HepG2 (cell line): Measurements from ENCODE around the gene MRPS31. TPM values are rescaled to one million over a fixed set of nuclear protein-coding genes. Genes with fewer than 3 reads are reported as not detected.

Experiments used
- ARID5B ChIP-seq: IDR thresholded peaks from 2 replicates; pipeline ENCODE4 v1.4.0; 2020; ENCODE audit warnings: mild to moderate bottlenecking, missing genetic modification reagents
- HCFC1 ChIP-seq: fragments of 150-350 bp; IDR thresholded peaks from 2 replicates; pipeline ENCODE4 v1.6.1; 2014; ENCODE audit warnings: low read depth, low read length
- HDAC1 ChIP-seq: sonication (generic); formaldehyde crosslinking; IDR thresholded peaks from 2 replicates; pipeline ENCODE4 v1.5.1; 2020; ENCODE audit warnings: mild to moderate bottlenecking, missing genetic modification reagents
- HHEX ChIP-seq: IDR thresholded peaks from 2 replicates; pipeline ENCODE4 v1.6.1; 2016; ENCODE audit warnings: control low read depth
- IKZF5 ChIP-seq: IDR thresholded peaks from 2 replicates; pipeline ENCODE4 v1.6.1; 2018; ENCODE audit warnings: missing genetic modification reagents, mild to moderate bottlenecking, missing compliant biosample characterization
- ISL2 ChIP-seq: sonication (generic); formaldehyde crosslinking; IDR thresholded peaks from 2 replicates; pipeline ENCODE4 v1.5.0; 2020; ENCODE audit warnings: missing genetic modification reagents
- ZBTB43 ChIP-seq: sonication (generic); formaldehyde crosslinking; conservative IDR thresholded peaks from 2 replicates; pipeline ENCODE4 v1.4.0; 2020; ENCODE audit warnings: missing genetic modification reagents
- ZNF280D ChIP-seq: sonication (generic); formaldehyde crosslinking; IDR thresholded peaks from 2 replicates; pipeline ENCODE4 v1.5.1; 2020; ENCODE audit warnings: mild to moderate bottlenecking, missing genetic modification reagents
- ZNF3 ChIP-seq: IDR thresholded peaks from 2 replicates; pipeline ENCODE4 v1.7.0; 2017; ENCODE audit warnings: inconsistent platforms
- ZNF557 ChIP-seq: sonication (generic); formaldehyde crosslinking; IDR thresholded peaks from 2 replicates; pipeline ENCODE4 v1.4.0; 2020; ENCODE audit warnings: missing genetic modification reagents
- ZNF609 ChIP-seq: sonication (generic); formaldehyde crosslinking; IDR thresholded peaks from 2 replicates; pipeline ENCODE4 v1.4.0; 2020; ENCODE audit warnings: mild to moderate bottlenecking, missing genetic modification reagents, borderline replicate concordance
- ZNF639 ChIP-seq: conservative IDR thresholded peaks from 2 replicates; pipeline ENCODE4 v1.6.1; 2018; ENCODE audit warnings: missing genetic modification reagents
- ZSCAN31 ChIP-seq: sonication (generic); formaldehyde crosslinking; IDR thresholded peaks from 2 replicates; pipeline ENCODE4 v1.5.0; 2020; ENCODE audit warnings: low read depth, mild to moderate bottlenecking, missing genetic modification reagents
- polyA plus RNA-seq, 8 experiments: library from polyadenylated mRNA; depleted of rRNA in 3 of 8; stranded (reverse) in 7 of 8; unstranded in 1 of 8; fragments of >200 nt; fragmentation: Illumina TruSeq in 4 of 8; extraction: Trizol in 4 of 8; gene quantifications; 2 replicates each; pipeline versions ENCODE4 v1.2.1 to v1.2.3, GENCODE V29; 2011 to 2016; ENCODE audit warnings: low read depth in 4 of 8, missing spikeins in 1 of 8, mixed read lengths in 1 of 8; ENCODE audit not compliant: insufficient read depth in 1 of 8
- total RNA-seq, 5 experiments: library from RNA; depleted of rRNA; stranded (reverse); fragments of >200 nt; fragmentation: Illumina TruSeq; extraction: Trizol; gene quantifications; 2 replicates each; pipeline ENCODE4 v1.2.3, GENCODE V29; 2016; ENCODE audit warnings: low read depth in 1 of 5

The MRPS31 gene
- total and polyA plus RNA-seq, 2 of the 13 experiments (the other 11 are each of a cell fraction or from before 2014, with no cell fraction given) = 23.7 to 34.1 TPM

GRCh38 chr13:40786568-40786996 is 15.6 kb upstream of the MRPS31 start (continued):
- TF ChIP-seq ZSCAN31 (CRISPR knock-in tag) (0 out of 2 replicates have a peak, but pooled peaks have one; percentile 52), ZNF557 (CRISPR knock-in tag) (0 out of 2 replicates have a peak, but pooled peaks have one; percentile 26), ARID5B (CRISPR knock-in tag) (peak; percentile 88), HHEX (0 out of 2 replicates have a peak, but pooled peaks have one; percentile 47), ZBTB43 (CRISPR knock-in tag) (peak; percentile 78; the same call in 1 of the 2 replicates), HCFC1 (no peak), IKZF5 (CRISPR knock-in tag) (peak; percentile 79), HDAC1 (CRISPR knock-in tag) (0 out of 2 replicates have a peak, but pooled peaks have one; percentile 52), ZNF609 (CRISPR knock-in tag) (peak; percentile 77; the same call in 1 of the 2 replicates), ZNF639 (CRISPR knock-in tag) (0 out of 2 replicates have a peak, but pooled peaks have one; percentile 26), ZNF280D (no peak; the same call in 1 of the 2 replicates), ZNF3 (CRISPR knock-in tag) (peak; percentile 84), ISL2 (CRISPR knock-in tag) (peak; percentile 65; the same call in 1 of the 2 replicates)
